Measurements from ENCODE around the gene TBCK. TPM values are rescaled to one million over a fixed set of nuclear protein-coding genes. Genes with fewer than 3 reads are reported as not detected.

Gene TBCK
- total RNA-seq, 1 donor from 2014 or later: 64.2 TPM

- H3K27me3 Mint-ChIP-seq (ENCODE audit: low read depth): no peaks in the 10 kb centered on the region
- H3K9me3 Mint-ChIP-seq: peaks cover 4% of the 10 kb centered on the region
- peaks cover 53% of the 10 kb centered on the region for H3K4me1 Mint-ChIP-seq
- peak overlapping the region; percentile 88 for H3K27ac Mint-ChIP-seq
- no peak overlapping the region for H3K4me3 Mint-ChIP-seq
- no peaks in the 10 kb centered on the region for H3K36me3 Mint-ChIP-seq
- DNase-seq (ENCODE audit: low spot score in 2 of 2, unreplicated experiment in 2 of 2): no peak
- TF ChIP-seq, protein P1, sequence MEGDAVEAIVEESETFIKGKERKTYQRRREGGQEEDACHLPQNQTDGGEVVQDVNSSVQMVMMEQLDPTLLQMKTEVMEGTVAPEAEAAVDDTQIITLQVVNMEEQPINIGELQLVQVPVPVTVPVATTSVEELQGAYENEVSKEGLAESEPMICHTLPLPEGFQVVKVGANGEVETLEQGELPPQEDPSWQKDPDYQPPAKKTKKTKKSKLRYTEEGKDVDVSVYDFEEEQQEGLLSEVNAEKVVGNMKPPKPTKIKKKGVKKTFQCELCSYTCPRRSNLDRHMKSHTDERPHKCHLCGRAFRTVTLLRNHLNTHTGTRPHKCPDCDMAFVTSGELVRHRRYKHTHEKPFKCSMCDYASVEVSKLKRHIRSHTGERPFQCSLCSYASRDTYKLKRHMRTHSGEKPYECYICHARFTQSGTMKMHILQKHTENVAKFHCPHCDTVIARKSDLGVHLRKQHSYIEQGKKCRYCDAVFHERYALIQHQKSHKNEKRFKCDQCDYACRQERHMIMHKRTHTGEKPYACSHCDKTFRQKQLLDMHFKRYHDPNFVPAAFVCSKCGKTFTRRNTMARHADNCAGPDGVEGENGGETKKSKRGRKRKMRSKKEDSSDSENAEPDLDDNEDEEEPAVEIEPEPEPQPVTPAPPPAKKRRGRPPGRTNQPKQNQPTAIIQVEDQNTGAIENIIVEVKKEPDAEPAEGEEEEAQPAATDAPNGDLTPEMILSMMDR (IDR thresholded peaks at IDR 0.05; ENCODE audit: unreplicated experiment): no peak
Observed at GRCh38 chr4:106062452-106062875, 253.5 kb downstream of the TBCK start.

- TF ChIP-seq, protein P1 (IDR thresholded peaks at IDR 0.05; ENCODE audit: unreplicated experiment): no peak
- H3K36me3 Mint-ChIP-seq: peaks cover 2% of the 10 kb centered on the region
- no peaks in the 10 kb centered on the region for H3K27me3 Mint-ChIP-seq (ENCODE audit: low read depth)
- peaks cover 3% of the 10 kb centered on the region for H3K9me3 Mint-ChIP-seq
- H3K4me1 Mint-ChIP-seq: peaks cover 39% of the 10 kb centered on the region
- DNase-seq (ENCODE audit: low spot score in 2 of 2, unreplicated experiment in 2 of 2): no peak
- H3K4me3 Mint-ChIP-seq: no peak overlapping the region
- H3K27ac Mint-ChIP-seq: peak overlapping the region; percentile 41
Observed at GRCh38 chr4:106058921-106059320, 257.1 kb downstream of the TBCK start.

- Mint-ChIP-seq H3K27ac (no peak overlapping the region), H3K9me3 (peaks cover 3% of the 10 kb centered on the region), H3K27me3 (ENCODE audit: low read depth) (no peaks in the 10 kb centered on the region), H3K36me3 (peaks cover 2% of the 10 kb centered on the region), H3K4me3 (no peak overlapping the region), H3K4me1 (peaks cover 24% of the 10 kb centered on the region)
- TF ChIP-seq, protein P1 (IDR thresholded peaks at IDR 0.05; ENCODE audit: unreplicated experiment): no peak
- DNase-seq (ENCODE audit: low spot score in 2 of 2, unreplicated experiment in 2 of 2): no peak
Observed at GRCh38 chr4:106056914-106057313, 259.1 kb downstream of the TBCK start.

GRCh38 chr4:106051514-106051913 is 264.5 kb downstream of the TBCK start:
- no peak for DNase-seq (ENCODE audit: low spot score in 2 of 2, unreplicated experiment in 2 of 2)
- Mint-ChIP-seq H3K27me3 (ENCODE audit: low read depth) (no peaks in the 10 kb centered on the region), H3K9me3 (peaks cover 2% of the 10 kb centered on the region), H3K27ac (peak overlapping the region; percentile 44), H3K36me3 (peaks cover 2% of the 10 kb centered on the region), H3K4me1 (peaks cover 40% of the 10 kb centered on the region), H3K4me3 (no peak overlapping the region)
- TF ChIP-seq, protein P1 (IDR thresholded peaks at IDR 0.05; ENCODE audit: unreplicated experiment): no peak

DNA sequence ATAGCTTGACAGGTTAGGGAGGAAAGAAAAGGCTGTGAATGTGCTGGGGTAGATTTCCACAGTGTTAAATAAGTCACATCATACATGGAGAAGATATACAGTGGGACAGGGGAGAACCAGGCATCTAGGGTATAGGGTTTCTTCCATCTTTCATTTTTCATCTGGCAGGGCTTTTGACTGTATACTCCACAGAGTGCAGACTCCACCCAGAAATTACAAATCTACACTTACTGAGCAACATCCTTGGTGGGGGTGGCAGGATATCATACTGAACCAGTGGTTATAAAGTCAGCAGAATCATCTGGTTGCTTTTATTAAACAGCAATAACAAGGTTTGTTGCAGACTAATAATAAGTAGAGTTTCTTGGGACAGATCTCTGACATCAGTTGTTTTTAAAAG is 266.5 kb downstream of the TBCK start:
- Mint-ChIP-seq H3K27me3 (ENCODE audit: low read depth) (no peaks in the 10 kb centered on the region), H3K36me3 (peaks cover 3% of the 10 kb centered on the region), H3K4me1 (peaks cover 40% of the 10 kb centered on the region), H3K27ac (peak overlapping the region; percentile 53), H3K4me3 (no peak overlapping the region), H3K9me3 (no peaks in the 10 kb centered on the region)
- no peak for DNase-seq (ENCODE audit: low spot score in 2 of 2, unreplicated experiment in 2 of 2)
- TF ChIP-seq, protein P1 (IDR thresholded peaks at IDR 0.05; ENCODE audit: unreplicated experiment): no peak

Data from mesothelial cell of epicardium (in vitro differentiated cells).